ENCODE measurements around the gene NRBP1. TPM values are rescaled to one million over a fixed set of nuclear protein-coding genes. Genes with fewer than 3 reads are reported as not detected.

Gene NRBP1
- total RNA-seq, 2 experiments from 2014 or later = 92.2 to 92.5 TPM

- POLR2A ChIA-PET = no interaction called here
- Mint-ChIP-seq H3K27ac (no peak overlapping the region), H3K4me3 (no peak overlapping the region), H3K4me1 (peaks cover 12% of the 10 kb centered on the region), H3K9me3 (no peaks in the 10 kb centered on the region), H3K36me3 (no peaks in the 10 kb centered on the region), H3K27me3 (no peaks in the 10 kb centered on the region)
- DNase-seq (no peak), ATAC-seq (ENCODE audit: low read depth) (no peak)
Measured at GRCh38 chr2:27485496-27485895, 57.1 kb downstream of the NRBP1 start.

- peak; percentile 0 for ATAC-seq (ENCODE audit: low read depth)
- no peak for DNase-seq
- no peaks in the 10 kb centered on the region for H3K36me3 Mint-ChIP-seq
- H3K27me3 Mint-ChIP-seq = peaks cover 10% of the 10 kb centered on the region
- POLR2A ChIA-PET = interaction anchor here (1.6 kb wide), 1 partner anchor 79 kb away, joined by 4 read pairs; the partner anchor contains the start of gene PPM1G
- H3K4me3 Mint-ChIP-seq = peak overlapping the region; percentile 88
- H3K4me1 Mint-ChIP-seq = peaks cover 20% of the 10 kb centered on the region
- peak overlapping the region; percentile 82 for H3K27ac Mint-ChIP-seq
- H3K9me3 Mint-ChIP-seq = no peaks in the 10 kb centered on the region
Measured at GRCh38 chr2:27489118-27489497, 60.7 kb downstream of the NRBP1 start.

- Mint-ChIP-seq H3K27me3 (peaks cover 14% of the 10 kb centered on the region), H3K27ac (peak within 1 kb of the TSS; percentile 82), H3K4me1 (peaks cover 20% of the 10 kb centered on the region), H3K36me3 (no peaks in the 10 kb centered on the region), H3K9me3 (no peaks in the 10 kb centered on the region), H3K4me3 (peak within 1 kb of the TSS; percentile 88)
- peak; percentile 95 for ATAC-seq (ENCODE audit: low read depth)
- POLR2A ChIA-PET = interaction anchor here (0.8 to 1.6 kb wide), 2 partner anchors 10 to 80 kb away, joined by 3 to 4 read pairs; partner anchors contain the start of gene PPM1G
- DNase-seq = peak; percentile 95
Measured at GRCh38 chr2:27489498-27490397, 61.3 kb downstream of the NRBP1 start, which contains the start of gene IFT172. Gene IFT172, minus strand, starts transcription at chr2:27489743. Its CDS starts 90 bp downstream, at chr2:27489653.

Other genes with a start within 250 kb of the NRBP1 start
- gene ATRAID, start 216.6 kb upstream of the NRBP1 start, total RNA-seq = 10 to 100 TPM; 74.9 to 84.6 TPM
- gene SLC5A6, start 216.4 kb upstream of the NRBP1 start, total RNA-seq = 10 to 100 TPM; 31.6 to 32.2 TPM
- 10 to 100 TPM; 60.1 to 60.4 TPM for gene CAD, start 211.3 kb upstream of the NRBP1 start, total RNA-seq
- under 1 TPM; 0.34 to 0.64 TPM for gene SLC30A3, start 165.6 kb upstream of the NRBP1 start, total RNA-seq
- gene DNAJC5G, start 153.2 kb upstream of the NRBP1 start, total RNA-seq = not detected
- under 1 TPM in 1 of 2 experiments, not detected in 1; 0.19 TPM for gene TRIM54, start 146.2 kb upstream of the NRBP1 start, total RNA-seq
- 1 to 10 TPM; 3.7 to 5.1 TPM for gene UCN, start 120.2 kb upstream of the NRBP1 start, total RNA-seq
- 100 to 1,000 TPM in 1 of 2 experiments, 10 to 100 TPM in 1; 93.4 to 100 TPM for gene MPV17, start 105.5 kb upstream of the NRBP1 start, total RNA-seq
- 10 to 100 TPM; 66.4 to 70.8 TPM for gene GTF3C2, start 71.9 kb upstream of the NRBP1 start, total RNA-seq
- gene EIF2B4, start 58.3 kb upstream of the NRBP1 start, total RNA-seq = 10 to 100 TPM; 38.3 to 39.2 TPM
- gene SNX17, start 58.0 kb upstream of the NRBP1 start, total RNA-seq = 100 to 1,000 TPM; 113 to 116 TPM
- 10 to 100 TPM; 16.4 to 18.6 TPM for gene ZNF513, start 47.9 kb upstream of the NRBP1 start, total RNA-seq
- gene PPM1G, start 19.0 kb upstream of the NRBP1 start, total RNA-seq = 10 to 100 TPM; 90.1 to 91.3 TPM
- gene KRTCAP3, start 13.8 kb downstream of the NRBP1 start, total RNA-seq = 10 to 100 TPM; 12.2 to 13.9 TPM
- gene IFT172, start 61.1 kb downstream of the NRBP1 start, total RNA-seq = 10 to 100 TPM; 17.9 to 18.8 TPM
- gene FNDC4, start 66.6 kb downstream of the NRBP1 start, total RNA-seq = not detected
- gene GCKR, start 68.2 kb downstream of the NRBP1 start, total RNA-seq = not detected
- 10 to 100 TPM; 55.0 to 56.6 TPM for gene ZNF512, start 154.4 kb downstream of the NRBP1 start, total RNA-seq
- gene CCDC121, start 200.4 kb downstream of the NRBP1 start, total RNA-seq = 1 to 10 TPM; 1.1 to 1.6 TPM
- 10 to 100 TPM; 32.7 to 37.4 TPM for gene GPN1, start 200.4 kb downstream of the NRBP1 start, total RNA-seq
- 10 to 100 TPM; 42.8 to 43.4 TPM for gene SUPT7L, start 235.0 kb downstream of the NRBP1 start, total RNA-seq
- 10 to 100 TPM; 25.1 to 27.4 TPM for gene SLC4A1AP, start 235.3 kb downstream of the NRBP1 start, total RNA-seq

All from activated naive CD8-positive, alpha-beta T cell treated with anti-CD3 and anti-CD28 coated beads, Interleukin-2, amount 10 ng/mL, durations not matched to agents 7 days and 5 days (primary cell).